GM18909 (cell line): ENCODE results near the gene PLXNB2.
"Not testable (repeated sequence)": the region's sequence is repeated elsewhere in the genome, so short reads cannot be mapped to it uniquely, and the experiment has no call there.

Experiments used
- ATAC-seq: cut with Tn5 transposase; IDR thresholded peaks from one replicate; pipeline ENCODE4 v1.9.1; 2021; ENCODE audit warnings: mild to moderate bottlenecking; ENCODE audit not compliant: unreplicated experiment, poor library complexity

The PLXNB2 gene, protein sequence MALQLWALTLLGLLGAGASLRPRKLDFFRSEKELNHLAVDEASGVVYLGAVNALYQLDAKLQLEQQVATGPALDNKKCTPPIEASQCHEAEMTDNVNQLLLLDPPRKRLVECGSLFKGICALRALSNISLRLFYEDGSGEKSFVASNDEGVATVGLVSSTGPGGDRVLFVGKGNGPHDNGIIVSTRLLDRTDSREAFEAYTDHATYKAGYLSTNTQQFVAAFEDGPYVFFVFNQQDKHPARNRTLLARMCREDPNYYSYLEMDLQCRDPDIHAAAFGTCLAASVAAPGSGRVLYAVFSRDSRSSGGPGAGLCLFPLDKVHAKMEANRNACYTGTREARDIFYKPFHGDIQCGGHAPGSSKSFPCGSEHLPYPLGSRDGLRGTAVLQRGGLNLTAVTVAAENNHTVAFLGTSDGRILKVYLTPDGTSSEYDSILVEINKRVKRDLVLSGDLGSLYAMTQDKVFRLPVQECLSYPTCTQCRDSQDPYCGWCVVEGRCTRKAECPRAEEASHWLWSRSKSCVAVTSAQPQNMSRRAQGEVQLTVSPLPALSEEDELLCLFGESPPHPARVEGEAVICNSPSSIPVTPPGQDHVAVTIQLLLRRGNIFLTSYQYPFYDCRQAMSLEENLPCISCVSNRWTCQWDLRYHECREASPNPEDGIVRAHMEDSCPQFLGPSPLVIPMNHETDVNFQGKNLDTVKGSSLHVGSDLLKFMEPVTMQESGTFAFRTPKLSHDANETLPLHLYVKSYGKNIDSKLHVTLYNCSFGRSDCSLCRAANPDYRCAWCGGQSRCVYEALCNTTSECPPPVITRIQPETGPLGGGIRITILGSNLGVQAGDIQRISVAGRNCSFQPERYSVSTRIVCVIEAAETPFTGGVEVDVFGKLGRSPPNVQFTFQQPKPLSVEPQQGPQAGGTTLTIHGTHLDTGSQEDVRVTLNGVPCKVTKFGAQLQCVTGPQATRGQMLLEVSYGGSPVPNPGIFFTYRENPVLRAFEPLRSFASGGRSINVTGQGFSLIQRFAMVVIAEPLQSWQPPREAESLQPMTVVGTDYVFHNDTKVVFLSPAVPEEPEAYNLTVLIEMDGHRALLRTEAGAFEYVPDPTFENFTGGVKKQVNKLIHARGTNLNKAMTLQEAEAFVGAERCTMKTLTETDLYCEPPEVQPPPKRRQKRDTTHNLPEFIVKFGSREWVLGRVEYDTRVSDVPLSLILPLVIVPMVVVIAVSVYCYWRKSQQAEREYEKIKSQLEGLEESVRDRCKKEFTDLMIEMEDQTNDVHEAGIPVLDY (N-terminal part only)

DNA sequence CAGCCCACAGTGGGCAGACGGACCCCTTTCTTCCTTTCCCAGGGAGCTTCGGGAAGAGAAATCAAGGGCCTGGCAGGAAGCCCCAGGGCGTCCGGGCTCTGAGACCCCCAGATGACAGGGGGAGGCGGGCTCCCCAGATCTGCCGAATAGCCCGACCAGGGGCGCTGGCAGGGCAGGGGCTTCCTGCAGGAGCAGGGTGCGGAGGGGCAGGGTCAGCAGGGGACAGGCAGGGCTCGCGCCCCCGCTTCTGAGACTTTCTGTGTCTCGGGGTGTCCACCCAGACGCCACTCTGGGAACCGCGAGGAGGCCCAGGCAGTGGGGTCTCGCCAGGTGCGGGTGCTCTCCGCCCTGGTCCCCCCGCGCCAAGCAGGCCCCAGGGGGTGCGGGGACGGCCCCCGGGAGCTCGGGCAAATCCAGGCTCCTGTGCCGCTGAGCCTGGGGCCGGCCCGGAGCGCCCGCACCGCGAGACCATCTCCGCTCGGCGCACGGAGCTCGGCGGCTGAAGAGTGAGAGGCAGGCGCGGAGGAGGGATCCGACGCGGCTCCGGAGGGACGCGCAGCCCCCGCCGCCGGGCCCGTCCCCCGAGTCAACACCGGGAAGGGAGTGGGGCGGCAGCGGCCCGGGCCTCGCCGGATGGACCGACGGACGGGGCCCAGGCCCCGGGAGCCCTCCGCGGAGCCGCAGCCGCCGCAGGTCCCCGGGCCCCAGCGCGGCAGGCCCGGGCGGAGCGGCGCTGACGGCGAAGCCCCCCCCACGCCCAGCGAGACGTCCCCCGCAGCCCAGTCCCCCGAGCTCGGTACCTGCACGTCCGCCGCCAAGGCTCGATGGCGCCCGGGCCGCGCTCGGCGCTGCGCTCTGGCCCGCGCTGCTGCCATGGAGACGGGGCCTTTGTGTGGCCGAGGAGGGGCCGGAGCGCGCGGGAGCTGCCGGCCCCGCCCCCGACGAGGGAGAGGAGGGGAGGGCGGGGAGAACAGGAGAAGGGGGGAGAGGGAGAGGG is at the start of gene PLXNB2:
PLXNB2 (minus strand) TSS at position 894 of the 997 bp plus-strand sequence. CDS start 17,062 bp downstream, outside the sequence.
- no peak for ATAC-seq

- no peak for ATAC-seq
Measured at GRCh38 chr22:50357222-50357621, 49.8 kb upstream of the PLXNB2 start.

- no peak for ATAC-seq
Measured at GRCh38 chr22:50356186-50356585, 48.7 kb upstream of the PLXNB2 start.

DNA sequence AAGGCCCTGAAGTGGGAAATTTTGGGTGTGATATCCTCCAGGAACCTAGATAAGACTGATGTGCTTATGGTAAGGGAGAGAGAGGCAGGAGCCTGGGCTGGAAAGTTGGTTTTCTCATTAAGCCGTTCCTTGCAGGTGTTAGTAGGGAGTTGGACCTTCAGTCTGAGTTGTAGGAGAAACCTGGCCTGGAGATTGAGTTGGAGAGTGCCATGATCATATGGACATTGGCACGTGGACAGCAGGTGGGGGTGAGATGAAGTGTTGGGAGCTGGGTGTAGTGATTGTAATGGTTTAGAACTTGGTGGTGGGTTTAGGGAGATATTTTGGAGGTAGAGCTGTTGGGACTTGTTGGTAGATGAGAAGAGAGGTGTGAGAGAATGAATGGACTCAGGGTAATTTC is 40.6 kb upstream of the PLXNB2 start:
- no peak for ATAC-seq

- no peak for ATAC-seq
Measured at GRCh38 chr22:50347157-50347556, 39.7 kb upstream of the PLXNB2 start.

GRCh38 chr22:50346470-50346869 is 39.0 kb upstream of the PLXNB2 start:
- ATAC-seq, result no peak

GRCh38 chr22:50343541-50343935 is 36.1 kb upstream of the PLXNB2 start:
- ATAC-seq, result no peak

DNA sequence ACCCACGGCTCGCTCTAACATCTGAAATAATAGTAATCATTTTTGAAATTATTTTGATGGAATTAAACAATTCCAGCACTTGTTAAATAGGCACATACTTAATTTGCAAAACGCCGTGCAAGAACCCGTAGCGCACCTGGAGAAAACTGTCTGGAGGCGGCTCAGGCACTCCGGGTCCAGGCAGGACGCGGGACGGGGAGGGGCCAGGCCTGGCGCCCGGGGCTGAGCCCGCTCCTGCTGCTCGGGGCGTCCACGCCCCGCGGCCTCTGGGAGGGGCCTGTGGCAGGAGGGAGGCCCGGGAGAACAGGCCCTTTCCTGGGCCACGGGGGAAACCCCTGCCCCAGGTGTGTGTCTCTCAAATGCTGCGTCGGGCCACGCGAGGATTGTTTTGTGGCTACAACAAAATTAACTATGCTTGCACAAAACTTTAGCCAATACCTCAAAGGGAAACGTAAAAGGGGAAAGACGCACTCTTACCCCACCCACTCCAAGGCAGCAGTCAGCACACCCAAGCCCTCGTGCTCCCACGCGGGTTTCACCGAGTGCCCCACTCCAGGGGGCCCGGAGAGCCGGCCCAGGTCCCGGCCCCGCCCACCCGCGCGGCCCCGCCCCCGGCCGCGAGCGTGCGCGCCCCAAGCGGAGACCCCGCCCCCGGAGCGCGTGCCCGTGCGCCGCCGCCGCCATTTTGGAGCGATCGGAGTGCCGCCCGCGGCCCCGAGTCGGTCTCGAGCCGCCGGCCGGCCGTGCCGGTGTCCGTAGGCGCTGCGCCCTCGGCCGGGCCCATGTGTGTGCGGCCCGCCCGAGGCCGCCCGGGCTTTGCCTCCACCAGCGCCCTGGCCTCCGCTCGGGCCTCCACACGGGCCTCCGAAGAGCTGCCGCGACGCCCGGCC is 35.5 kb upstream of the PLXNB2 start, which contains the start of gene PPP6R2:
PPP6R2 (plus strand) TSS at position 677 of the 890 bp plus-strand sequence. CDS start 50,582 bp downstream, outside the sequence.
- peak; percentile 68 for ATAC-seq

- peak; percentile 59 for ATAC-seq
Measured at GRCh38 chr22:50341977-50342650, 34.7 kb upstream of the PLXNB2 start.

GRCh38 chr22:50339945-50340879 is 32.8 kb upstream of the PLXNB2 start:
- no peak for ATAC-seq

DNA sequence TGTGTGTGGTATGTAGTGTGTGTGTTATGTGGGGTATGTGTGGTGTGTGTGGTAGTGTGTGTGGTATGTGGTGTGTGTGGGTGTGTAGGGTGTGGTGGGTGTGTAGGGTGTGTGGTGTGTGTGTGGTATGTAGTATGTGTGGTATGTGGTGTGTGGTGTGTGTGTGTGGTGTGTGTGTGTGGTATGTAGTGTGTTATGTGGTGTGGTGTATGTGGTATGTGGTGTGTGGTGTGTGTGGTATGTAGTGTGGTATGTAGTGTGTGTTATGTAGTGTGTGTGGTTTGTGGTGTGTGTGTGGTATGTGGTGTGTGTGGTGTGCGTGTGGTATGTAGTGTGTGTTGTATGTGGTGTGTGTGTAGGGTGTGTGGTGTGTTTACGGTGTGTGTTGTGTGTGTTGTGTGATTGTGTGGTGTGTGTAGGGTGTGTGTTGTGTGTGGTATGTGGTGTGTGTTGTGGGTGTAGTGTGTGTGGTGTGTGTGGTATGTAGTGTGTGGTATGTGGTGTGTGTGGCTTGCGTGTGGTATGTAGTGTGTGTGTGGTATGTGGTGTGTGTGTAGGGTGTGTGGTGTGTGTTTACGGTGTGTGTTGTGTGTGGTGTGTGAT is 31.5 kb upstream of the PLXNB2 start:
- ATAC-seq, result no peak

- ATAC-seq, result no peak
Measured at GRCh38 chr22:50338042-50338573, 30.7 kb upstream of the PLXNB2 start.

- ATAC-seq, result no peak
Measured at GRCh38 chr22:50337262-50338041, 30.0 kb upstream of the PLXNB2 start.

- not testable (repeated sequence) for ATAC-seq
Measured at GRCh38 chr22:50334433-50334832, 27.0 kb upstream of the PLXNB2 start.

GRCh38 chr22:50329236-50329635 is 21.8 kb upstream of the PLXNB2 start:
- ATAC-seq, result no peak
